Measurements from ENCODE around the gene PDHX. TPM values are rescaled to one million over a fixed set of nuclear protein-coding genes. Genes with fewer than 3 reads are reported as not detected.

Gene PDHX
- 10 to 100 TPM; 15.3 to 45.2 (median 24.4) TPM for total RNA-seq
- 10 to 100 TPM; 11.8 to 23.3 TPM for polyA plus RNA-seq
- long read RNA-seq, donor 1, transcript PDHX-201 (11 exons, 2,389 nt), result major isoform, 49 of 78 reads
- long read RNA-seq, donor 1, partial matches to known transcripts, result 15 of 78 reads
- long read RNA-seq, donor 1, other reads (novel, unspliced or antisense), result 8 of 78 reads
- long read RNA-seq, donor 2, transcript PDHX-201 (11 exons, 2,389 nt), result major isoform, 8 of 84 reads
- long read RNA-seq, donor 2, partial matches to known transcripts, result 26 of 84 reads
- long read RNA-seq, donor 2, other reads (novel, unspliced or antisense), result 49 of 84 reads
- long read RNA-seq, donor 3, transcript PDHX-201 (11 exons, 2,389 nt), result major isoform, 22 of 33 reads
- long read RNA-seq, donor 3, partial matches to known transcripts, result 7 of 33 reads
- long read RNA-seq, donor 3, other reads (novel, unspliced or antisense), result 4 of 33 reads

DNA sequence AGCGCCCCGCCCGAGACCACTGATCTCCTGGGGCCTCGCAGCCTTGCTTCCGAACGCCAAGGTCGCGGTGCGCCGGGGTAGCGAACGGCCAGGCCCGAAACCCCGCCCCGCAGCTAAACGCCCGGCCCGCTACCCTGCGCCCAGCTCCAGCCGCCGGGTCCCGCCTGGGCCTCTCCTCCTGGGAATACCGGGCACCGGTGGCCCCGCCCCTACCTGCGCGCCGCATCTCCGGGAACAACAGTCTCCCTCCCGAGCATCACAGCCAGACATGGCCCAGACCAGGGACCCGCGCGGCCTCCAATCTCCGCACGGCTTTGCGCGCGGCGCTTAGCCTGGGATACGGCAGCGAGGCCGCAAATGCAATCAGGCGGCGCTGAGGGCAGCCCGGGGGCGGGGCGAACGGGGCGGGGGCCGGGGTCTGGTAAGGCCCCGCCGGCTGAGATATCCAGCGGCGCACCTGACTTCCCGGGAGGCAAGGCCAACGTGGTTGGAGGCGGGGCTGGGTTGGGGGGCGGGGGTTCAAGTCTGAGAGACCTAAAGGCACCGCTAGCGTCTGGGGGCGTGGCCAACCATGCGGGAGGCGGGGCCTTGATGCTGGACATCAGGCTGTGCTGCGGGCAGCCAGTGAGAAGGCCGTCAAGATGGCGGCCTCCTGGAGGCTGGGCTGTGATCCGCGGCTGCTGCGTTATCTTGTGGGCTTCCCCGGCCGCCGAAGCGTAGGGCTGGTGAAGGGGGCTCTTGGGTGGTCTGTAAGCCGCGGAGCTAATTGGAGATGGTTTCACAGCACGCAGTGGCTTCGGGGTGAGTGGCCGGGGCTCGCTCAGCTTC, at the start of gene PDHX, which contains the start of gene APIP:
TSS of gene PDHX (plus strand) at position 604 of the 828 bp plus-strand sequence. CDS start at position 642, 38 bp downstream.
TSS of gene APIP (minus strand) at position 365 of the 828 bp plus-strand sequence. CDS start at position 270, 95 bp downstream.
- H3K27me3 ChIP-seq, result no peaks in the 10 kb centered on the region
- no peaks in the 10 kb centered on the region for H3K9me3 ChIP-seq
- peak within 1 kb of the TSS; percentile 67 to 97 for H3K27ac ChIP-seq
- H3K36me3 ChIP-seq, result no peaks in the 10 kb centered on the region
- peaks cover 5% of the 10 kb centered on the region for H3K4me1 ChIP-seq (ENCODE audit: insufficient read depth)
- TF ChIP-seq POLR2A (IDR thresholded peaks at IDR 0.05) (peak; percentile 92), EP300 (IDR thresholded peaks at IDR 0.05) (no peak)
- TF ChIP-seq, protein P1, sequence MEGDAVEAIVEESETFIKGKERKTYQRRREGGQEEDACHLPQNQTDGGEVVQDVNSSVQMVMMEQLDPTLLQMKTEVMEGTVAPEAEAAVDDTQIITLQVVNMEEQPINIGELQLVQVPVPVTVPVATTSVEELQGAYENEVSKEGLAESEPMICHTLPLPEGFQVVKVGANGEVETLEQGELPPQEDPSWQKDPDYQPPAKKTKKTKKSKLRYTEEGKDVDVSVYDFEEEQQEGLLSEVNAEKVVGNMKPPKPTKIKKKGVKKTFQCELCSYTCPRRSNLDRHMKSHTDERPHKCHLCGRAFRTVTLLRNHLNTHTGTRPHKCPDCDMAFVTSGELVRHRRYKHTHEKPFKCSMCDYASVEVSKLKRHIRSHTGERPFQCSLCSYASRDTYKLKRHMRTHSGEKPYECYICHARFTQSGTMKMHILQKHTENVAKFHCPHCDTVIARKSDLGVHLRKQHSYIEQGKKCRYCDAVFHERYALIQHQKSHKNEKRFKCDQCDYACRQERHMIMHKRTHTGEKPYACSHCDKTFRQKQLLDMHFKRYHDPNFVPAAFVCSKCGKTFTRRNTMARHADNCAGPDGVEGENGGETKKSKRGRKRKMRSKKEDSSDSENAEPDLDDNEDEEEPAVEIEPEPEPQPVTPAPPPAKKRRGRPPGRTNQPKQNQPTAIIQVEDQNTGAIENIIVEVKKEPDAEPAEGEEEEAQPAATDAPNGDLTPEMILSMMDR (IDR thresholded peaks at IDR 0.05), result no peak
- intact Hi-C loops (cut with DNase I), result no loop called here
- 0 to 1% (median 0%) methylated on average over 43 to 79 of the region's 79 CpGs for WGBS, 3 donors
- H3K4me3 ChIP-seq, result peak within 1 kb of the TSS; percentile 83
- peak; percentile 99 to 100 (median 99) for DNase-seq

DNA sequence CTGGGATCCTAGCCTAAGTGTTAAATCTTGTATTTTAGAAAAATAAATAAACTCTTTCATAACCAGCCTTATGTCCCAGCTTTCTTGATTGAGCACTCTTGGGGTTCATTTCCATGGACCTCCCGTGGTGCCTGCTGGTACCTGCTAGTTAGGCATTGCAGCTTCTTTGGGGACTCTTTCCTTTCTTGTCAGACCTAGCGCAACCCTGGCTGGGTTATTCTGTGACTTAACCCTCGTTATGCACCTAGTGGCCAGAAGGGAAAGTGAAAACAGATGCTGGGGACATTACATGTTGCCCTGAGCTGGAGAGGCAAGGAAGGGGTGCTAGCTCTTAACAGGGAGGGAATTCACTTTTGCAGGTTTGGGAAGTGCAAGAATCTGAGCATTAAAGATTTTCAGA, 47.0 kb upstream of the PDHX start:
- Histone ChIP-seq H3K27me3 (no peaks in the 10 kb centered on the region), H3K27ac (no peak overlapping the region), H3K4me1 (ENCODE audit: insufficient read depth) (no peaks in the 10 kb centered on the region), H3K9me3 (peaks cover 0 to 5% of the 10 kb centered on the region in 2 donors), H3K36me3 (no peaks in the 10 kb centered on the region), H3K4me3 (no peak overlapping the region)
- TF ChIP-seq, protein P1 (IDR thresholded peaks at IDR 0.05), result no peak
- no peak for TF ChIP-seq EP300 (IDR thresholded peaks at IDR 0.05)
- no peak for TF ChIP-seq POLR2A (IDR thresholded peaks at IDR 0.05)
- intact Hi-C loops (cut with DNase I), result no loop called here
- no peak for DNase-seq
- WGBS, 3 donors, result 62 to 68% (median 65%) methylated on average over 3 of the region's 3 CpGs

DNA sequence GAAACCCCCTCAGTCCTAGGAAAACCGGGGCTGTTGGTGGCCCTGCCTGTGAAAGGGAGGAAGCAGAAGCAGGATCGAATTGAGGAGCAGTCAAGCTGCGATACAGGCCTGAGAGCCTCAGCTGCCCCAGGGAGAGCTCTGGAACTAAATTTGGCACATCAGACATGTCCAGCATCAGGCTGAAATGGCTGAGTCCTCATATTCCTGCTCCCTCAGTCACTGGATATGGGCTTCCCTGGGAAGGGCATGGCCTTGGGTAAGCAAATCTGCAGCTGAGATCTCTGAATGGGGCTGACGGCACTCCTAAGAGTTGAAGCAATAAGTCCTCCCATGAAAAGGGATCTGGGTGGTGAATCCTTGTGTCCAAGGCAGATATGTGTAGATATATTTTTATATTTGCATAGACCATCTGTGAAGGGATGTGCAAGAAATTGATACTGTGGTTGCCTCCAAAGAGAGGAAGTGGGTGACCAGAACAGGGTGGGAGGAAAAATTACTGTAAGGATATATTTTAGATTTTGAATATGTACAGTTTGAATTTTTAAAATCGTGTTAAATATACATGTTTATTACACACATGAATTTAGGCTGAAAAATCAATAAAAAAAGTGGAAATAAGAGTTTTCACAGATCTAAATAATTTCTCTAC, 45.7 kb upstream of the PDHX start:
- TF ChIP-seq, protein P1 (IDR thresholded peaks at IDR 0.05), result no peak
- TF ChIP-seq EP300 (IDR thresholded peaks at IDR 0.05), result no peak
- no peak for TF ChIP-seq POLR2A (IDR thresholded peaks at IDR 0.05)
- intact Hi-C loops (cut with DNase I), result no loop called here

DNA sequence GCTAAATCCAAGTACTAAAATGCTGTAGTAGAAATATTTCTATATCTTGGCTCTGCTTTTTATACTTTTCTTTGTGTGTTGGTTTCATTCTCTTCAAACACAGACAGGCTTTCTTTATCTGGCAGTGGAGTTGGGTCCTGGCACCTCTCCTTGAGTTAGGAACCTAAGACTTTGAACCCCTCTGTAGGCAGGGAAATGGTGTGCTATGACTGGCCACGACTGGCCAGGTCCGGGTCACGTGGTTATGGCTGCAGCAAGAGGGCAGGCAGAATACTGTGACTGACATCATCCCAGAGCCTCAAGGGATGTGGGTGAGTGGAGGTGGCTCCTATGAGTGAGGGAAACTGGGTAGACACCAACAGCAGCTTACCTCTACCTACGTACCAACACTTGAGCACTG, 42.2 kb upstream of the PDHX start:
- Histone ChIP-seq H3K9me3 (no peaks in the 10 kb centered on the region), H3K27ac (no peak overlapping the region), H3K4me1 (ENCODE audit: insufficient read depth) (no peaks in the 10 kb centered on the region), H3K4me3 (no peak overlapping the region), H3K36me3 (no peaks in the 10 kb centered on the region), H3K27me3 (no peaks in the 10 kb centered on the region)
- 90 to 97% (median 97%) methylated on average over 4 of the region's 4 CpGs for WGBS, 3 donors
- no peak for DNase-seq
- intact Hi-C loops (cut with DNase I), result no loop called here
- TF ChIP-seq POLR2A (IDR thresholded peaks at IDR 0.05) (no peak), EP300 (IDR thresholded peaks at IDR 0.05) (no peak)
- TF ChIP-seq, protein P1 (IDR thresholded peaks at IDR 0.05), result no peak

More for the DNA sequence above, 45.7 kb upstream of the PDHX start:
- no peaks in the 10 kb centered on the region for H3K9me3 ChIP-seq
- no peaks in the 10 kb centered on the region for H3K4me1 ChIP-seq (ENCODE audit: insufficient read depth)
- no peaks in the 10 kb centered on the region for H3K36me3 ChIP-seq
- no peak overlapping the region for H3K27ac ChIP-seq
- no peaks in the 10 kb centered on the region for H3K27me3 ChIP-seq
- DNase-seq, result no peak
- 84 to 93% (median 86%) methylated on average over 5 of the region's 5 CpGs for WGBS, 3 donors
- no peak overlapping the region for H3K4me3 ChIP-seq

Measured in ovary (tissue), 10 donors.